ENCODE measurements around the gene SAMD9L.

DNA sequence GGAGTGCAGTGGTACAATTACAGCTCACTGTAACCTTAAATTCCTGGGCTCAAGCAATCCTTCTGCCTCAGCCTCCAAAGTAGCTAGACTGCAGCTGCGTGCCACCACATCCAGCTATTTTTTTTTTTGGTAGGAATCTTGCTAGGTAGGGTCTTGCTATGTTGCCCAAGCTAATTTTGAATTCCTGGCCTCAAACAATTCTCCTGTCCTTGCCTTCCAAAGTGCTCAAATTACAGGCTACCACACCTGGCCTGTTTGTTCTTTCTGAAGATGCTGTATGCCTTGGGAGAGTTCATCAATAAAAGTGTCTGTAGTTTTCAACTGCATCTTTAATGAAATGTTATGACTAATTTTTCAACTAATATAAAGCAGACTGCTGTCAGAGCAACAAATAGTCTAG, 30.9 kb downstream of the SAMD9L start:
- TF ChIP-seq POLR2A (IDR thresholded peaks at IDR 0.05; ENCODE audit: low read depth, low read length) = no peak
- TF ChIP-seq TAF1 (IDR thresholded peaks at IDR 0.05; ENCODE audit: borderline replicate concordance, low read depth, low read length) = no peak
- no peak for TF ChIP-seq POLR2AphosphoS5 (IDR thresholded peaks at IDR 0.05; ENCODE audit: low read depth, low read length)

Data from GM12892 (cell line).